ENCODE data around the gene CNTNAP2. TPM values are rescaled to one million over a fixed set of nuclear protein-coding genes. Genes with fewer than 3 reads are reported as not detected.

Gene CNTNAP2
- total and polyA plus RNA-seq, 8 donors: 0.19 to 18.2 (median 0.56) TPM

DNA sequence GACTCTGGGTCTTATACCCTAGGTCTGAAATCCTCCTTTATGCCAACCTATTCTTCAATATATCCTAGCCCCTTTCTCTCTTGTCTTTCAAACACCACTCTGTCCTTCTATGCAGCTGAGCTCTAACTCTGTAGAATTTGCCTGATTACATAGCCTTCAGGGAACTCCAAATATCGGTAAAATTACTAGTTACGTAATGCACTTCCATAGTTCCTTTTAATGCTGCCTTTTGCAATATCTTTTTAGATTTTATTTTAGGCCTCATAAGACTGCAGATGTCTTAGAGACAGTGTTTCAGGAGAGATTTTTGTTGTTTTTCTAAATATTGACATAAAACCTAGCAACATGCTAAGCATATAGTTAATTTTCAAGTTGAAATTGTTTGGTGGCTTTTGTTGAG is 924.8 kb downstream of the CNTNAP2 start:
- 91 to 93% (median 92%) methylated on average over 2 of the region's 2 CpGs for WGBS, 5 donors
- no peaks in the 10 kb centered on the region for H3K27me3 ChIP-seq
- TF ChIP-seq POLR2AphosphoS5 (IDR thresholded peaks at IDR 0.05): no peak
- TF ChIP-seq EP300 (IDR thresholded peaks at IDR 0.05): no peak
- TF ChIP-seq POLR2A (IDR thresholded peaks at IDR 0.05): no peak
- TF ChIP-seq, protein P1, sequence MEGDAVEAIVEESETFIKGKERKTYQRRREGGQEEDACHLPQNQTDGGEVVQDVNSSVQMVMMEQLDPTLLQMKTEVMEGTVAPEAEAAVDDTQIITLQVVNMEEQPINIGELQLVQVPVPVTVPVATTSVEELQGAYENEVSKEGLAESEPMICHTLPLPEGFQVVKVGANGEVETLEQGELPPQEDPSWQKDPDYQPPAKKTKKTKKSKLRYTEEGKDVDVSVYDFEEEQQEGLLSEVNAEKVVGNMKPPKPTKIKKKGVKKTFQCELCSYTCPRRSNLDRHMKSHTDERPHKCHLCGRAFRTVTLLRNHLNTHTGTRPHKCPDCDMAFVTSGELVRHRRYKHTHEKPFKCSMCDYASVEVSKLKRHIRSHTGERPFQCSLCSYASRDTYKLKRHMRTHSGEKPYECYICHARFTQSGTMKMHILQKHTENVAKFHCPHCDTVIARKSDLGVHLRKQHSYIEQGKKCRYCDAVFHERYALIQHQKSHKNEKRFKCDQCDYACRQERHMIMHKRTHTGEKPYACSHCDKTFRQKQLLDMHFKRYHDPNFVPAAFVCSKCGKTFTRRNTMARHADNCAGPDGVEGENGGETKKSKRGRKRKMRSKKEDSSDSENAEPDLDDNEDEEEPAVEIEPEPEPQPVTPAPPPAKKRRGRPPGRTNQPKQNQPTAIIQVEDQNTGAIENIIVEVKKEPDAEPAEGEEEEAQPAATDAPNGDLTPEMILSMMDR (IDR thresholded peaks at IDR 0.05): no peak
- H3K9me3 ChIP-seq: no peaks in the 10 kb centered on the region
- H3K4me1 ChIP-seq: no peaks in the 10 kb centered on the region
- intact Hi-C loops (cut with DNase I; ENCODE audit: low total_unique reads): no loop called here
- H3K4me3 ChIP-seq: no peak overlapping the region
- DNase-seq: no peak
- H3K27ac ChIP-seq: no peak overlapping the region
- no peaks in the 10 kb centered on the region for H3K36me3 ChIP-seq

DNA sequence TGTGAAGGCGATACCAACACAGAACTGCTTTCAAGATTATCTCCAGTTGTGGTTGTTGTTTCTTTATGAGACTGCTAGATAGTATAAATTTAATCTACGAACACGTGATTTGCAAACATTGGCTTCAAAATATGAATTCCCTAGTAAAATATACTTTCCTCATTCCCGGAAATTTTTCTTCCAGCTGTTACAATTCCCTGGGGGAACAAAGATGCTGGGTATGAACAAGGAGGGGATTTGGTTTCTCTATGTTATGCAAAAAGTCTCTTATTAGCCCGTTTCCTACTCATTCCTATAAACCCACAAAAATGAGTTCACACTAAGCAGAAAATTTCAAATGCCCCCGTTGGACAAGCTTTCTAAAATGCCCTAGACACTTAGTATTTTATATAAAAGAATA is 928.3 kb downstream of the CNTNAP2 start:
- no peak for DNase-seq
- no peaks in the 10 kb centered on the region for H3K27me3 ChIP-seq
- 44 to 66% (median 61%) methylated on average over 6 of the region's 6 CpGs for WGBS, 5 donors
- intact Hi-C loops (cut with DNase I; ENCODE audit: low total_unique reads): no loop called here
- no peak for TF ChIP-seq POLR2A (IDR thresholded peaks at IDR 0.05)
- no peak for TF ChIP-seq EP300 (IDR thresholded peaks at IDR 0.05)
- TF ChIP-seq POLR2AphosphoS5 (IDR thresholded peaks at IDR 0.05): no peak
- TF ChIP-seq, protein P1 (IDR thresholded peaks at IDR 0.05): no peak
- H3K4me3 ChIP-seq: no peak overlapping the region
- no peak overlapping the region for H3K27ac ChIP-seq
- H3K4me1 ChIP-seq: no peaks in the 10 kb centered on the region
- no peaks in the 10 kb centered on the region for H3K36me3 ChIP-seq
- no peaks in the 10 kb centered on the region for H3K9me3 ChIP-seq

DNA sequence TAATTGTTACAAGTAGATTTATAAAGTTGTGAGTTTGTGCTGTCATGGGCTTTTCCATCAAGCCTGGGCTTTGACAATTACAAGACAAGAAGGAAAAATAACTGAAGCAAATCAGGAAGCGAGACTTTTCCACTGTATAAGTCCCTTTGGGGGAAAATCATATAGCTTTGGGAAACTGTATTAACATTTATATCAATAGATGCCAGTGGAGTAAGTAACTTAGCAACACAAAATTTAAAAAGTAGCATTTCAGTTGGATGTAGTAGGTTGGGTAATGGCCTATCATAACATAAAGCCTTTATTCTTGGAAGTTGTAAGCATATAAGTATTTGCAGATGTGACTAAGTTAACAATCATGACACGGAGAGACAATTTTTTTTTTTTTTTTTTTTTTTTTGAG is 931.1 kb downstream of the CNTNAP2 start:
- no peaks in the 10 kb centered on the region for H3K4me1 ChIP-seq
- intact Hi-C loops (cut with DNase I; ENCODE audit: low total_unique reads): no loop called here
- TF ChIP-seq EP300 (IDR thresholded peaks at IDR 0.05) (no peak), POLR2A (IDR thresholded peaks at IDR 0.05) (no peak)
- WGBS, 5 donors: 81 to 92% (median 84%) methylated on average over 2 of the region's 2 CpGs
- no peak overlapping the region for H3K27ac ChIP-seq
- no peaks in the 10 kb centered on the region for H3K36me3 ChIP-seq
- H3K9me3 ChIP-seq: no peaks in the 10 kb centered on the region
- DNase-seq: no peak
- H3K27me3 ChIP-seq: no peaks in the 10 kb centered on the region
- no peak overlapping the region for H3K4me3 ChIP-seq

DNA sequence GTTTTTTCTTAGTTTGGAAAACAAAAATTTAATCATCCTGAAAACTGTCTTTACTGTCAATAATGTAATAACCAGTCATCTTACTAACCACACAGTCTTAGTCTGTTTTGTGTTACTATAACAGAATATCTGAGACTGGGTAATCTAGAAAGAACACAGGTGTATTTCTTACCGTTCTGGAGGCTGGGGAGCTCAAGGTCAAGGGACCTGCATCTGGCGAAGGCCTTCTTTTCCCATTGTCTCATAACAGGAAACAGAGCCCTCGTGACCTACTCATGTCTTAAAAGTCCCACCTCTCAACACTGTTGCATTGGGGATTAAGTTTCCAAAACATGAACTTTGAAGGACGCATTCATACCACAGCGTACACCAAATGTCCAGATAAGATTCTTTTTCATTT is 932.3 kb downstream of the CNTNAP2 start:
- DNase-seq: no peak
- H3K27ac ChIP-seq: no peak overlapping the region
- no peaks in the 10 kb centered on the region for H3K9me3 ChIP-seq
- no peak overlapping the region for H3K4me3 ChIP-seq
- H3K36me3 ChIP-seq: no peaks in the 10 kb centered on the region
- TF ChIP-seq EP300 (IDR thresholded peaks at IDR 0.05) (no peak), POLR2A (IDR thresholded peaks at IDR 0.05) (no peak), POLR2AphosphoS5 (IDR thresholded peaks at IDR 0.05) (no peak)
- TF ChIP-seq, protein P1 (IDR thresholded peaks at IDR 0.05): no peak
- 81 to 88% (median 83%) methylated on average over 5 of the region's 5 CpGs for WGBS, 5 donors
- no peaks in the 10 kb centered on the region for H3K4me1 ChIP-seq
- no peaks in the 10 kb centered on the region for H3K27me3 ChIP-seq
- intact Hi-C loops (cut with DNase I; ENCODE audit: low total_unique reads): no loop called here

DNA sequence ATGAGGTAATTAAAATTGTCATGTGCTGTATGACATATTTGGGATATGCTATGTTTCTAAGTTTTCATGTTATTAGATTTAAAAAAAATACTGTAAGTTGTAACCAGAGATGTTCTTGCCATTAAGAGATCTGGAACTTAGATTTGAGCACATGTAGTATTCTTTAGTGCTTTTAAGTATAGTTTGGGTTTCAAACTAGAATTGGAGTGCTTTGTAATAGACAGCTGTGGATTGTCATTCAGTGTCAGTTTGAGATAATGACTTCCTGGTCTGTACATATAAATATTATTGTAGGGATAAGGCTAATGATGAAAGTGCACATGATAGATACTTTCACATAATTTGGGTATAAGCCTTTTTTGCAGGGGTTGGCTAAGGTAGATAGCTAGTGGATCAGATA is 936.2 kb downstream of the CNTNAP2 start:
- Histone ChIP-seq H3K36me3 (no peaks in the 10 kb centered on the region), H3K9me3 (no peaks in the 10 kb centered on the region), H3K27ac (no peak overlapping the region), H3K27me3 (no peaks in the 10 kb centered on the region), H3K4me1 (no peaks in the 10 kb centered on the region), H3K4me3 (no peak overlapping the region)
- TF ChIP-seq, protein P1 (IDR thresholded peaks at IDR 0.05): no peak
- TF ChIP-seq POLR2AphosphoS5 (IDR thresholded peaks at IDR 0.05) (no peak), POLR2A (IDR thresholded peaks at IDR 0.05) (no peak), EP300 (IDR thresholded peaks at IDR 0.05) (no peak)
- intact Hi-C loops (cut with DNase I; ENCODE audit: low total_unique reads): no loop called here
- no peak for DNase-seq

Data from stomach (tissue), 9 donors.